Measurements from ENCODE around the gene ZC3H11A. TPM values are rescaled to one million over a fixed set of nuclear protein-coding genes. Genes with fewer than 3 reads are reported as not detected.

ZC3H11A gene
- total and polyA plus RNA-seq, 2 of the 13 experiments (the other 11 are each of a cell fraction or from before 2014, with no cell fraction given): 56.9 to 59.7 TPM

GRCh38 chr1:203795441-203796235, at the start of gene ZC3H11A, which contains the start of gene ZBED6 (continued):
- TF ChIP-seq ZNF513 (CRISPR knock-in tag; conservative IDR thresholded peaks at IDR 0.05) (no peak), ZFP90 (CRISPR knock-in tag; IDR thresholded peaks at IDR 0.05; ENCODE audit: borderline replicate concordance) (peak; percentile 59), MTERF4 (CRISPR knock-in tag; IDR thresholded peaks at IDR 0.05) (no peak), ZBTB4 (CRISPR knock-in tag; IDR thresholded peaks at IDR 0.05; ENCODE audit: borderline replicate concordance) (no peak), HNRNPK (IDR thresholded peaks at IDR 0.05; ENCODE audit: low read depth, low read length, poor library complexity, severe bottlenecking) (peak; percentile 98), U2AF2 (IDR thresholded peaks at IDR 0.05; ENCODE audit: low read depth, low read length) (no peak), TEF (CRISPR knock-in tag; IDR thresholded peaks at IDR 0.05) (no peak)
- TF ChIP-seq, protein P1, sequence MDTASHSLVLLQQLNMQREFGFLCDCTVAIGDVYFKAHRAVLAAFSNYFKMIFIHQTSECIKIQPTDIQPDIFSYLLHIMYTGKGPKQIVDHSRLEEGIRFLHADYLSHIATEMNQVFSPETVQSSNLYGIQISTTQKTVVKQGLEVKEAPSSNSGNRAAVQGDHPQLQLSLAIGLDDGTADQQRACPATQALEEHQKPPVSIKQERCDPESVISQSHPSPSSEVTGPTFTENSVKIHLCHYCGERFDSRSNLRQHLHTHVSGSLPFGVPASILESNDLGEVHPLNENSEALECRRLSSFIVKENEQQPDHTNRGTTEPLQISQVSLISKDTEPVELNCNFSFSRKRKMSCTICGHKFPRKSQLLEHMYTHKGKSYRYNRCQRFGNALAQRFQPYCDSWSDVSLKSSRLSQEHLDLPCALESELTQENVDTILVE (CRISPR knock-in tag; IDR thresholded peaks at IDR 0.05): peak; percentile 87
- TF ChIP-seq, protein P2, sequence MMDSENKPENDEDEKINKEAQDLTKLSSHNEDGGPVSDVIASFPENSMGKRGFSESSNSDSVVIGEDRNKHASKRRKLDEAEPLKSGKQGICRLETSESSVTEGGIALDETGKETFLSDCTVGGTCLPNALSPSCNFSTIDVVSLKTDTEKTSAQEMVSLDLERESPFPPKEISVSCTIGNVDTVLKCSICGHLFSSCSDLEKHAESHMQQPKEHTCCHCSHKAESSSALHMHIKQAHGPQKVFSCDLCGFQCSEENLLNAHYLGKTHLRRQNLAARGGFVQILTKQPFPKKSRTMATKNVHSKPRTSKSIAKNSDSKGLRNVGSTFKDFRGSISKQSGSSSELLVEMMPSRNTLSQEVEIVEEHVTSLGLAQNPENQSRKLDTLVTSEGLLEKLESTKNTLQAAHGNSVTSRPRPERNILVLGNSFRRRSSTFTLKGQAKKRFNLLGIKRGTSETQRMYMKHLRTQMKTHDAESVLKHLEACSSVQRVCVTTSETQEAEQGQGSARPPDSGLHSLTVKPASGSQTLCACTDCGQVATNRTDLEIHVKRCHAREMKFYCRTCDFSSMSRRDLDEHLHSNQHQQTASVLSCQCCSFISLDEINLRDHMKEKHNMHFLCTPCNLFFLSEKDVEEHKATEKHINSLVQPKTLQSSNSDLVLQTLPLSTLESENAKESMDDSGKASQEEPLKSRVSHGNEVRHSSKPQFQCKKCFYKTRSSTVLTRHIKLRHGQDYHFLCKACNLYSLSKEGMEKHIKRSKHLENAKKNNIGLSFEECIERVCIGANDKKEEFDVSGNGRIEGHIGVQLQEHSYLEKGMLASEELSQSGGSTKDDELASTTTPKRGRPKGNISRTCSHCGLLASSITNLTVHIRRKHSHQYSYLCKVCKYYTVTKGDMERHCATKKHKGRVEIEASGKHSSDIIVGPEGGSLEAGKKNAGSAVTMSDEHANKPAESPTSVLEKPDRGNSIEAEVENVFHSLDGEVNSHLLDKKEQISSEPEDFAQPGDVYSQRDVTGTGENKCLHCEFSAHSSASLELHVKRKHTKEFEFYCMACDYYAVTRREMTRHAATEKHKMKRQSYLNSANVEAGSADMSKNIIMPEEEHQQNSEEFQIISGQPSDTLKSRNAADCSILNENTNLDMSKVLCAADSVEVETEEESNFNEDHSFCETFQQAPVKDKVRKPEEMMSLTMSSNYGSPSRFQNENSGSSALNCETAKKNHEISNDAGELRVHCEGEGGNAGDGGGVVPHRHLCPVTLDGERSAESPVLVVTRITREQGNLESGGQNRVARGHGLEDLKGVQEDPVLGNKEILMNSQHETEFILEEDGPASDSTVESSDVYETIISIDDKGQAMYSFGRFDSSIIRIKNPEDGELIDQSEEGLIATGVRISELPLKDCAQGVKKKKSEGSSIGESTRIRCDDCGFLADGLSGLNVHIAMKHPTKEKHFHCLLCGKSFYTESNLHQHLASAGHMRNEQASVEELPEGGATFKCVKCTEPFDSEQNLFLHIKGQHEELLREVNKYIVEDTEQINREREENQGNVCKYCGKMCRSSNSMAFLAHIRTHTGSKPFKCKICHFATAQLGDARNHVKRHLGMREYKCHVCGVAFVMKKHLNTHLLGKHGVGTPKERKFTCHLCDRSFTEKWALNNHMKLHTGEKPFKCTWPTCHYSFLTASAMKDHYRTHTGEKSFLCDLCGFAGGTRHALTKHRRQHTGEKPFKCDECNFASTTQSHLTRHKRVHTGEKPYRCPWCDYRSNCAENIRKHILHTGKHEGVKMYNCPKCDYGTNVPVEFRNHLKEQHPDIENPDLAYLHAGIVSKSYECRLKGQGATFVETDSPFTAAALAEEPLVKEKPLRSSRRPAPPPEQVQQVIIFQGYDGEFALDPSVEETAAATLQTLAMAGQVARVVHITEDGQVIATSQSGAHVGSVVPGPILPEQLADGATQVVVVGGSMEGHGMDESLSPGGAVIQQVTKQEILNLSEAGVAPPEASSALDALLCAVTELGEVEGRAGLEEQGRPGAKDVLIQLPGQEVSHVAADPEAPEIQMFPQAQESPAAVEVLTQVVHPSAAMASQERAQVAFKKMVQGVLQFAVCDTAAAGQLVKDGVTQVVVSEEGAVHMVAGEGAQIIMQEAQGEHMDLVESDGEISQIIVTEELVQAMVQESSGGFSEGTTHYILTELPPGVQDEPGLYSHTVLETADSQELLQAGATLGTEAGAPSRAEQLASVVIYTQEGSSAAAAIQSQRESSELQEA (CRISPR knock-in tag; IDR thresholded peaks at IDR 0.05; ENCODE audit: not compliant biosample characterization): no peak
- TF ChIP-seq, protein P3, sequence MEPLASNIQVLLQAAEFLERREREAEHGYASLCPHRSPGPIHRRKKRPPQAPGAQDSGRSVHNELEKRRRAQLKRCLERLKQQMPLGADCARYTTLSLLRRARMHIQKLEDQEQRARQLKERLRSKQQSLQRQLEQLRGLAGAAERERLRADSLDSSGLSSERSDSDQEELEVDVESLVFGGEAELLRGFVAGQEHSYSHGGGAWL (CRISPR knock-in tag; IDR thresholded peaks at IDR 0.05): peak; percentile 66
